GM21528 (cell line): ENCODE results near the gene SLC25A22.

Experiments
- ATAC-seq: cut with Tn5 transposase; IDR thresholded peaks from one replicate; pipeline ENCODE4 v1.9.1; 2021; ENCODE audit warnings: mild to moderate bottlenecking, moderate library complexity; ENCODE audit not compliant: unreplicated experiment, low FRiP score

The SLC25A22 gene

GRCh38 chr11:834371-835316 lies 36.6 kb upstream of the SLC25A22 start:
- no peak for ATAC-seq

- no peak for ATAC-seq
Observed at GRCh38 chr11:833849-834311, 35.8 kb upstream of the SLC25A22 start.

- no peak for ATAC-seq
Observed at GRCh38 chr11:833114-833791, 35.2 kb upstream of the SLC25A22 start.

GRCh38 chr11:832529-833113 lies 34.5 kb upstream of the SLC25A22 start, which contains the start of gene CD151:
Gene CD151 (plus strand): TSS chr11:832952. CDS start chr11:836070, 3,118 bp downstream.
- no peak for ATAC-seq

- no peak for ATAC-seq
Observed at GRCh38 chr11:831961-832528, 34.0 kb upstream of the SLC25A22 start.

- no peak for ATAC-seq
Observed at GRCh38 chr11:831118-831864, 33.2 kb upstream of the SLC25A22 start.

GRCh38 chr11:830295-831117 lies 32.4 kb upstream of the SLC25A22 start:
- ATAC-seq: no peak

- no peak for ATAC-seq
Observed at GRCh38 chr11:829847-830294, 31.8 kb upstream of the SLC25A22 start.

- no peak for ATAC-seq
Observed at GRCh38 chr11:829176-829846, 31.2 kb upstream of the SLC25A22 start.

- no peak for ATAC-seq
Observed at GRCh38 chr11:828506-829175, 30.6 kb upstream of the SLC25A22 start.

- peak; percentile 22 for ATAC-seq
Observed at GRCh38 chr11:827897-828192, 29.8 kb upstream of the SLC25A22 start, which contains the start of gene CRACR2B. Gene CRACR2B (plus strand): TSS chr11:827919. CDS start chr11:828608, 689 bp downstream.

GRCh38 chr11:827146-827896 lies 29.2 kb upstream of the SLC25A22 start:
- ATAC-seq: peak; percentile 40

- ATAC-seq: peak; percentile 1
Observed at GRCh38 chr11:826836-827145, 28.7 kb upstream of the SLC25A22 start.

GRCh38 chr11:826227-826621 lies 28.1 kb upstream of the SLC25A22 start:
- ATAC-seq: no peak

- ATAC-seq: no peak
Observed at GRCh38 chr11:825366-826226, 27.5 kb upstream of the SLC25A22 start.

- ATAC-seq: no peak
Observed at GRCh38 chr11:824942-825341, 26.9 kb upstream of the SLC25A22 start.
